Mucosa of rectum (tissue), 2 donors: ENCODE measurements around the gene TNRC18.
"Not testable (repeated sequence)": the region's sequence is repeated elsewhere in the genome, so short reads cannot be mapped to it uniquely, and the experiment has no call there.

ENCODE experiments used
- H3K27ac ChIP-seq, 2 donors: one replicate each; pipeline ENCODE4 v1.7.0; 2013; ENCODE audit warnings: inconsistent platforms in 2 of 2, low read depth in 2 of 2, low read length in 2 of 2
- H3K27me3 ChIP-seq, 2 donors: one replicate each; pipeline ENCODE4 v1.7.0; 2013; ENCODE audit warnings: low read length in 2 of 2; ENCODE audit not compliant: control insufficient read depth in 2 of 2, insufficient read depth in 2 of 2
- H3K36me3 ChIP-seq, 2 donors: one replicate each; pipeline ENCODE4 v1.7.0; 2013; ENCODE audit warnings: low read length in 2 of 2; ENCODE audit not compliant: control insufficient read depth in 2 of 2, insufficient read depth in 2 of 2
- H3K4me1 ChIP-seq, 2 donors: one replicate each; pipeline ENCODE4 v1.7.0; 2013; ENCODE audit warnings: low read length in 2 of 2, mild to moderate bottlenecking in 1 of 2; ENCODE audit not compliant: control insufficient read depth in 2 of 2, insufficient read depth in 2 of 2
- H3K4me3 ChIP-seq, 2 donors: one replicate each; pipeline ENCODE4 v1.7.0; 2013; ENCODE audit warnings: low read length in 2 of 2
- H3K9ac ChIP-seq, 2 donors: one replicate each; pipeline ENCODE4 v1.7.0; 2013; ENCODE audit warnings: low read length in 2 of 2, low read depth in 1 of 2, mild to moderate bottlenecking in 1 of 2
- H3K9me3 ChIP-seq, 2 donors: one replicate each; pipeline ENCODE4 v1.7.0; 2013; ENCODE audit warnings: low read length in 2 of 2; ENCODE audit not compliant: control insufficient read depth in 2 of 2
- donor health status: healthy.
- donor health status: Normal muscosa, but diverticular disease.

Gene TNRC18

GRCh38 chr7:5286933-5287332 is 136.7 kb downstream of the TNRC18 start:
- Histone ChIP-seq H3K27ac (no peak overlapping the region), H3K27me3 (no peaks in the 10 kb centered on the region), H3K36me3 (no peaks in the 10 kb centered on the region)

GRCh38 chr7:5284304-5285281 is 139.0 kb downstream of the TNRC18 start:
- no peak overlapping the region for H3K27ac ChIP-seq
- no peak overlapping the region for H3K4me3 ChIP-seq
- no peak overlapping the region for H3K9ac ChIP-seq

More at GRCh38 chr7:5286933-5287332, 136.7 kb downstream of the TNRC18 start:
- H3K9ac ChIP-seq, result no peak overlapping the region
- H3K4me1 ChIP-seq, result peaks cover 7 to 12% of the 10 kb centered on the region in 2 donors
- H3K4me3 ChIP-seq, result no peak overlapping the region
- H3K9me3 ChIP-seq, result no peaks in the 10 kb centered on the region

GRCh38 chr7:5283421-5284303 is 140.0 kb downstream of the TNRC18 start:
- no peaks in the 10 kb centered on the region for H3K36me3 ChIP-seq
- peaks cover 7 to 12% of the 10 kb centered on the region in 2 donors for H3K4me1 ChIP-seq
- peak overlapping the region in 1 of 2 donors; percentile 16 for H3K4me3 ChIP-seq
- H3K27me3 ChIP-seq, result no peaks in the 10 kb centered on the region
- peak overlapping the region in 1 of 2 donors; percentile 38 for H3K9ac ChIP-seq
- H3K9me3 ChIP-seq, result no peaks in the 10 kb centered on the region
- no peak overlapping the region for H3K27ac ChIP-seq

More at GRCh38 chr7:5284304-5285281, 139.0 kb downstream of the TNRC18 start:
- Histone ChIP-seq H3K36me3 (no peaks in the 10 kb centered on the region), H3K9me3 (no peaks in the 10 kb centered on the region), H3K27me3 (no peaks in the 10 kb centered on the region), H3K4me1 (peaks cover 7 to 12% of the 10 kb centered on the region in 2 donors)

- Histone ChIP-seq H3K4me1 (peaks cover 7 to 12% of the 10 kb centered on the region in 2 donors), H3K4me3 (peak within 1 kb of the TSS in 1 of 2 donors; percentile 16), H3K9ac (peak within 1 kb of the TSS in 1 of 2 donors; percentile 38), H3K36me3 (no peaks in the 10 kb centered on the region), H3K27ac (no peak within 1 kb of the TSS), H3K9me3 (no peaks in the 10 kb centered on the region), H3K27me3 (no peaks in the 10 kb centered on the region)
These were observed 140.9 kb downstream of the TNRC18 start, which contains the start of gene SLC29A4 for GRCh38 chr7:5282543-5283316. Gene SLC29A4 (plus strand): TSS chr7:5282943. CDS start chr7:5287817, 4,874 bp downstream.

- not testable (repeated sequence) for H3K4me3 ChIP-seq, H3K36me3 ChIP-seq, H3K27ac ChIP-seq, H3K27me3 ChIP-seq, H3K9me3 ChIP-seq, H3K9ac ChIP-seq
- H3K4me1 ChIP-seq, result peaks cover 7 to 12% of the 10 kb centered on the region in 2 donors
These were observed 141.8 kb downstream of the TNRC18 start for GRCh38 chr7:5281598-5282500.

- H3K4me1 ChIP-seq, result peaks cover 5 to 10% of the 10 kb centered on the region in 2 donors
- H3K4me3 ChIP-seq, result no peak overlapping the region
- H3K36me3 ChIP-seq, result no peaks in the 10 kb centered on the region
- no peak overlapping the region for H3K27ac ChIP-seq
- no peak overlapping the region for H3K9ac ChIP-seq
- H3K9me3 ChIP-seq, result no peaks in the 10 kb centered on the region
- H3K27me3 ChIP-seq, result no peaks in the 10 kb centered on the region
These were observed 143.9 kb downstream of the TNRC18 start for GRCh38 chr7:5279734-5280133.

- Histone ChIP-seq H3K27me3 (no peaks in the 10 kb centered on the region), H3K36me3 (no peaks in the 10 kb centered on the region), H3K9ac (no peak overlapping the region), H3K4me1 (peaks cover 0 to 4% of the 10 kb centered on the region in 2 donors), H3K4me3 (no peak overlapping the region), H3K27ac (no peak overlapping the region), H3K9me3 (no peaks in the 10 kb centered on the region)
These were observed 144.9 kb downstream of the TNRC18 start for GRCh38 chr7:5278766-5279165.

GRCh38 chr7:5276611-5277010 is 147.0 kb downstream of the TNRC18 start:
- Histone ChIP-seq H3K4me1 (no peaks in the 10 kb centered on the region), H3K27me3 (no peaks in the 10 kb centered on the region), H3K27ac (no peak overlapping the region), H3K9ac (no peak overlapping the region), H3K4me3 (no peak overlapping the region), H3K9me3 (no peaks in the 10 kb centered on the region), H3K36me3 (no peaks in the 10 kb centered on the region)

- not testable (repeated sequence) for H3K9ac ChIP-seq, H3K4me3 ChIP-seq, H3K4me1 ChIP-seq, H3K36me3 ChIP-seq, H3K27ac ChIP-seq, H3K9me3 ChIP-seq, H3K27me3 ChIP-seq
These were observed 147.5 kb downstream of the TNRC18 start for GRCh38 chr7:5276123-5276522.
